T-helper 17 cell (primary cell): ENCODE data around the gene MATK. TPM values are rescaled to one million over a fixed set of nuclear protein-coding genes. Genes with fewer than 3 reads are reported as not detected.
A peak's percentile ranks its signal among the peaks of the same experiment; 100 is the strongest.

Experiments used
- ATAC-seq: fragments of 150-1000 bp; cut with Tn5 transposase; 2 replicates; pipeline ENCODE4 v1.10.0; 2021; ENCODE audit warnings: mild to moderate bottlenecking, moderate library complexity
- DNase-seq, 3 donors: peaks; one replicate each; pipeline versions ENCODE4 v3.0.0 to v3.0.0-alpha.2; 2020 to 2021
- H3K9me3 ChIP-seq: one replicate; pipeline ENCODE4 v1.7.0; 2013; ENCODE audit warnings: low read length, mild to moderate bottlenecking; ENCODE audit not compliant: control insufficient read depth, poor library complexity, severe bottlenecking
- H3K27ac Mint-ChIP-seq: one replicate; pipeline ENCODE4 v1.8.0; 2022; ENCODE audit warnings: mild to moderate bottlenecking, moderate library complexity, mixed read lengths
- H3K27me3 Mint-ChIP-seq: one replicate; pipeline ENCODE4 v1.8.0; 2022; ENCODE audit warnings: mixed read lengths
- H3K36me3 Mint-ChIP-seq: one replicate; pipeline ENCODE4 v1.8.0; 2022; ENCODE audit warnings: low read depth, mixed read lengths
- H3K4me1 Mint-ChIP-seq: one replicate; pipeline ENCODE4 v1.8.0; 2022; ENCODE audit warnings: mild to moderate bottlenecking, mixed read lengths
- H3K4me3 Mint-ChIP-seq: one replicate; pipeline ENCODE4 v1.8.0; 2022; ENCODE audit warnings: mild to moderate bottlenecking, moderate library complexity, mixed read lengths
- total RNA-seq, 4 donors: library from RNA in 2 of 4; stranded (reverse) in 2 of 4; gene quantifications; one replicate each; pipeline ENCODE4 v1.2.3 and lab custom pipeline; 2022 to 2026

Gene MATK
- total RNA-seq, 2 donors from 2014 or later, result 10.0 to 13.3 TPM

DNA sequence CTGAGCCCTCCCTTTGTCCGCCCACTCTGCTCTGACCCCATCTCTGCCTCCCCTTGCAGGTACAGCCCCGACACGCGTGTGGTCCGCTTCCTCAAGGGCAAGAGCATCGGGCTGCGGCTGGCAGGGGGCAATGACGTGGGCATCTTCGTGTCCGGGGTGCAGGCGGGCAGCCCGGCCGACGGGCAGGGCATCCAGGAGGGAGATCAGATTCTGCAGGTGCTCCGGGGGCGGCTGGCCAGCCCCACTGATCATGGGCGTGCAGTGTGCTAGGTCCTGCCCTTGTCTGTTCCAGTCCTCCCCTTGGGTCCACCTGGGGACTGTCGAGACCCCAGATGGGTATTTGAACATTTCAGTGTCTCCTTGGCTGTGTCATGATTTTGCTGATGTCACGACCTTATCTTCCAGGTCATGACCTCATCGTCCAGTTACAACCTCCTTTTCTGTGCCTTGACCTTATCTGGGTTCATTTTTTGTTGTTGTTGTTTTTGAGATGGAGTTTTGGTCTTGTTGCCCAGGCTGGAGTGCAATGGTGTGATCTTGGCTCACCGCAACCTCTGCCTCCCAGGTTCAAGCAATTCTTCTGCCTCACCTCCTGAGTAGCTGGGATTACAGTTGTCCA is 50.0 kb downstream of the MATK start:
- peaks cover 11% of the 10 kb centered on the region for H3K4me1 Mint-ChIP-seq

DNA sequence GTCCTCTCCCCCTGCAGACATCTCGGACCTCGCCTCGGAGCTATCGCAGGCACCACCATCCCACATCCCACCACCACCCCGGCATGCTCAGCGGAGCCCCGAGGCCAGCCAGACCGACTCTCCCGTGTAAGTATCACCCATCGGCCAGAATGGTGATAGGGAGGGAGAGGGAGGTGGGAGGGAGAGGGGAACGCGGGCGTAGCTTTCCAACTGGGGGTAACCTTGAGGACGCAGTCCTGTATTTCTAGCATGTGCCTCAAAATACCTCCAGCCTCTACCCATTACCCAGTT is 51.9 kb downstream of the MATK start:
- H3K4me1 Mint-ChIP-seq, result peaks cover 6% of the 10 kb centered on the region
- no peaks in the 10 kb centered on the region for H3K9me3 ChIP-seq
- peaks cover 11% of the 10 kb centered on the region for H3K36me3 Mint-ChIP-seq
- H3K27ac Mint-ChIP-seq, result no peak overlapping the region
- no peaks in the 10 kb centered on the region for H3K27me3 Mint-ChIP-seq
- ATAC-seq, result no peak
- H3K4me3 Mint-ChIP-seq, result no peak overlapping the region
- no peak for DNase-seq

More for the DNA sequence above, 50.0 kb downstream of the MATK start:
- Mint-ChIP-seq H3K36me3 (peaks cover 9% of the 10 kb centered on the region), H3K27ac (no peak overlapping the region), H3K27me3 (no peaks in the 10 kb centered on the region), H3K4me3 (no peak overlapping the region)
- ATAC-seq (no peak), DNase-seq (no peak)
- no peaks in the 10 kb centered on the region for H3K9me3 ChIP-seq

DNA sequence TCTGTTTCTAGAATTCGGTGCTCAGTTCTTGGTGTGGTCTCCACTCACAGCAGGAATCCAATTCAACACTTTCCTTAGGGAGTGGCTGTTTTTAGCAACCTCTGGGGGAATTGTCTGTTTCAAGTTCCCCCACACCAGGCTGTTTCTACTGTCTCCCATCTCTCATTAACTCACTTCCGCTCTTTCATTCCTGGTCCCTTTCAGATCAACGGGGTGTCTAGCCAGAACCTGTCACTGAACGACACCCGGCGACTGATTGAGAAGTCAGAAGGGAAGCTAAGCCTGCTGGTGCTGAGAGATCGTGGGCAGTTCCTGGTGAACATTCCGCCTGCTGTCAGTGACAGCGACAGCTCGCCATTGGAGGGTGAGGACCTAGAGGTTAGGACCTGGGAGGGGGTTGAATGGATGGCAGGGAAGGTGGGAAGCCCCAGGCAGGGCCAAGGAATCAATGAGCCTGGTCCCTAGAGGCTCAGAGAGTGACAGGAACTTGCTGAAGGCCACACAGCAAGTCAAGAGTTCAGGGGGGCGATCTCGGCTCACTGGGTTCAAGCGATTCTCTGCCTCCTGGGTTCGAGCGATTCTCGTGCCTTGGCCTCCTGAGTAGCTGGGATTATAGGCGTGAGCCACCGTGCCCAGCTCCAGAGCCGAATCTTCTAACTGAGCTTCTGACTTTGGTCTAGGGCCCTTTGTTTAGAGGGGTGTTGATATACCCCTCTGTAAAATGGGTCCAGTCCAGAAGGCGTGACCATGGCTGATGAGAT is 52.5 kb downstream of the MATK start:
- H3K9me3 ChIP-seq, result no peaks in the 10 kb centered on the region
- Mint-ChIP-seq H3K36me3 (peaks cover 11% of the 10 kb centered on the region), H3K27me3 (no peaks in the 10 kb centered on the region), H3K4me3 (no peak overlapping the region), H3K27ac (no peak overlapping the region), H3K4me1 (peaks cover 3% of the 10 kb centered on the region)
- no peak for DNase-seq
- ATAC-seq, result no peak

DNA sequence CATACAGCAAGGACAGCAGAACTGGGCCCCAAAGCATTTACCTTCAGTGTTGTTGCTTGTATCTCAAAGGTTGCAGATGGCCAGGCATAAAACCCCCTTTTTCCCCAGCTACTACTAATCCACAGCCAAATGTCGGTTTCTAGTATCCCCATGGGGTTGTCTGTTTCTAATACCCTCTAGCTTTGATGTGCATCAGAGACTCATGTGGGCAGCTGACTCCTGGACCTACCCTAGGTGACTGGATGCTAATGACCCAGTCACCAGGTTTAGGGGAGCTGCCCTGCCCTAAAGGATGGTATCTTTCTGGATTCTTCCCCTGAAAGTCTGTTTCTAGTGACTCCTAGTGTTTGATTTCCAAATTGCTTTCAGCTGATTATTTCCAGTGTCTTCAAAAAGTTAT is 54.1 kb downstream of the MATK start:
- no peaks in the 10 kb centered on the region for H3K27me3 Mint-ChIP-seq
- no peak overlapping the region for H3K4me3 Mint-ChIP-seq
- no peaks in the 10 kb centered on the region for H3K9me3 ChIP-seq
- H3K27ac Mint-ChIP-seq, result peak overlapping the region; percentile 41
- peaks cover 7% of the 10 kb centered on the region for H3K36me3 Mint-ChIP-seq
- ATAC-seq, result no peak
- H3K4me1 Mint-ChIP-seq, result no peaks in the 10 kb centered on the region
- no peak for DNase-seq

DNA sequence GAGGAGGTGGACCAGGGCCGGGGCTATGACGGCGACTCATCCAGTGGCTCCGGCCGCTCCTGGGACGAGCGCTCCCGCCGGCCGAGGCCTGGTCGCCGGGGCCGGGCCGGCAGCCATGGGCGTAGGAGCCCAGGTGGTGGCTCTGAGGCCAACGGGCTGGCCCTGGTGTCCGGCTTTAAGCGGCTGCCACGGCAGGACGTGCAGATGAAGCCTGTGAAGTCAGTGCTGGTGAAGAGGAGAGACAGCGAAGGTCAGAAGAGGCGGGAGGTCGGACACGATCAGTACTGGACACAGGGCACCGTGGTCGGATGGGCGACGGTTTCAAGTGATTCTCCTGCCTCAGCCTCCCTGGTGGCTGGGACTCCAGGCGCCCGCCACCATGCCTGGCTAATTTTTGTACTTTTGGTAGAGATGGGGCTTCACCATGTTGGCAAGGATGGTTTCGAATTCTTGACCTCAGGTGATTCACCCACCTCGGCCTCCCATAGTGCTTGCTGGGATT is 55.7 kb downstream of the MATK start:
- no peaks in the 10 kb centered on the region for H3K27me3 Mint-ChIP-seq
- no peak overlapping the region for H3K27ac Mint-ChIP-seq
- ATAC-seq (no peak), DNase-seq (no peak)
- H3K4me3 Mint-ChIP-seq, result no peak overlapping the region
- no peaks in the 10 kb centered on the region for H3K4me1 Mint-ChIP-seq
- H3K9me3 ChIP-seq, result no peaks in the 10 kb centered on the region
- H3K36me3 Mint-ChIP-seq, result peaks cover 3% of the 10 kb centered on the region

Other genes starting within 250 kb of the MATK start
- gene TEKTIP1, start 247.2 kb downstream of the MATK start, total RNA-seq, result 1 to 10 TPM; 5.0 to 8.4 TPM
- gene MFSD12, start 228.8 kb downstream of the MATK start, total RNA-seq, result 10 to 100 TPM; 58.1 to 62.0 TPM
- gene HMG20B, start 213.4 kb downstream of the MATK start, total RNA-seq, result 10 to 100 TPM; 34.0 to 36.7 TPM
- 1 to 10 TPM in 1 of 2 donors, under 1 TPM in 1; 0.42 to 3.3 TPM for gene GIPC3, start 200.9 kb downstream of the MATK start, total RNA-seq
- 10 to 100 TPM in 1 of 2 donors, 1 to 10 TPM in 1; 1.0 to 10.4 TPM for gene TBXA2R, start 179.5 kb downstream of the MATK start, total RNA-seq
- gene CACTIN, start 159.6 kb downstream of the MATK start, total RNA-seq, result 10 to 100 TPM; 32.8 to 34.4 TPM
- gene PIP5K1C, start 85.9 kb downstream of the MATK start, total RNA-seq, result 10 to 100 TPM; 21.7 to 23.7 TPM
- gene TJP3, start 78.0 kb downstream of the MATK start, total RNA-seq, result 10 to 100 TPM; 13.4 to 14.2 TPM
- gene APBA3, start 24.7 kb downstream of the MATK start, total RNA-seq, result 10 to 100 TPM; 71.9 to 75.1 TPM
- 10 to 100 TPM; 63.9 to 86.2 TPM for gene MRPL54, start 23.7 kb downstream of the MATK start, total RNA-seq
- gene RAX2, start 14.2 kb downstream of the MATK start, total RNA-seq, result not detected
- 1 to 10 TPM; 1.2 to 1.3 TPM for gene ZFR2, start 82.7 kb upstream of the MATK start, total RNA-seq
- gene ATCAY, start 94.3 kb upstream of the MATK start, total RNA-seq, result under 1 TPM in 1 of 2 donors, not detected in 1; 0.60 TPM
- not detected for gene NMRK2, start 146.7 kb upstream of the MATK start, total RNA-seq
- gene DAPK3, start 184.7 kb upstream of the MATK start, total RNA-seq, result 10 to 100 TPM; 28.7 to 31.3 TPM
- 1,000 to 10,000 TPM; 2,788 to 2,859 TPM for gene EEF2, start 199.1 kb upstream of the MATK start, total RNA-seq
- gene PIAS4, start 221.4 kb upstream of the MATK start, total RNA-seq, result 10 to 100 TPM; 20.8 to 22.7 TPM